ENCODE results near the gene WDR90. TPM values are rescaled to one million over a fixed set of nuclear protein-coding genes. Genes with fewer than 3 reads are reported as not detected.
A peak's percentile ranks its signal among the peaks of the same experiment; 100 is the strongest.

WDR90 gene
- total RNA-seq, 1 donor from 2014 or later = 77.2 TPM

- no peak overlapping the region for H3K4me3 Mint-ChIP-seq (ENCODE audit: low read depth)
- H3K27ac Mint-ChIP-seq = no peak overlapping the region
- peaks cover 7% of the 10 kb centered on the region for H3K36me3 Mint-ChIP-seq (ENCODE audit: low read depth)
- no peaks in the 10 kb centered on the region for H3K27me3 Mint-ChIP-seq (ENCODE audit: low read depth)
- no peaks in the 10 kb centered on the region for H3K9me3 Mint-ChIP-seq
- peaks cover 2% of the 10 kb centered on the region for H3K4me1 Mint-ChIP-seq (ENCODE audit: low read depth)
- no peak for DNase-seq (ENCODE audit: low spot score)
- intact Hi-C loops (cut with micrococcal nuclease) = no loop called here
These were observed 19.3 kb upstream of the WDR90 start for GRCh38 chr16:629833-630248.

- Mint-ChIP-seq H3K9me3 (no peaks in the 10 kb centered on the region), H3K4me1 (ENCODE audit: low read depth) (peaks cover 4% of the 10 kb centered on the region), H3K27ac (no peak overlapping the region), H3K27me3 (ENCODE audit: low read depth) (no peaks in the 10 kb centered on the region), H3K4me3 (ENCODE audit: low read depth) (no peak overlapping the region), H3K36me3 (ENCODE audit: low read depth) (peaks cover 8% of the 10 kb centered on the region)
- DNase-seq (ENCODE audit: low spot score) = no peak
- intact Hi-C loops (cut with micrococcal nuclease) = no loop called here
These were observed 18.8 kb upstream of the WDR90 start for GRCh38 chr16:630249-630814.

- H3K36me3 Mint-ChIP-seq (ENCODE audit: low read depth) = peaks cover 8% of the 10 kb centered on the region
- intact Hi-C loops (cut with micrococcal nuclease) = no loop called here
- H3K27ac Mint-ChIP-seq = no peak within 1 kb of the TSS
- DNase-seq (ENCODE audit: low spot score) = no peak
- H3K27me3 Mint-ChIP-seq (ENCODE audit: low read depth) = no peaks in the 10 kb centered on the region
- H3K9me3 Mint-ChIP-seq = no peaks in the 10 kb centered on the region
- H3K4me1 Mint-ChIP-seq (ENCODE audit: low read depth) = peaks cover 4% of the 10 kb centered on the region
- no peak within 1 kb of the TSS for H3K4me3 Mint-ChIP-seq (ENCODE audit: low read depth)
These were observed 18.3 kb upstream of the WDR90 start, which contains the start of gene WFIKKN1 for GRCh38 chr16:630815-631405. TSS of gene WFIKKN1 (plus strand) at chr16:630985. CDS start at chr16:631254, 269 bp downstream.

DNA sequence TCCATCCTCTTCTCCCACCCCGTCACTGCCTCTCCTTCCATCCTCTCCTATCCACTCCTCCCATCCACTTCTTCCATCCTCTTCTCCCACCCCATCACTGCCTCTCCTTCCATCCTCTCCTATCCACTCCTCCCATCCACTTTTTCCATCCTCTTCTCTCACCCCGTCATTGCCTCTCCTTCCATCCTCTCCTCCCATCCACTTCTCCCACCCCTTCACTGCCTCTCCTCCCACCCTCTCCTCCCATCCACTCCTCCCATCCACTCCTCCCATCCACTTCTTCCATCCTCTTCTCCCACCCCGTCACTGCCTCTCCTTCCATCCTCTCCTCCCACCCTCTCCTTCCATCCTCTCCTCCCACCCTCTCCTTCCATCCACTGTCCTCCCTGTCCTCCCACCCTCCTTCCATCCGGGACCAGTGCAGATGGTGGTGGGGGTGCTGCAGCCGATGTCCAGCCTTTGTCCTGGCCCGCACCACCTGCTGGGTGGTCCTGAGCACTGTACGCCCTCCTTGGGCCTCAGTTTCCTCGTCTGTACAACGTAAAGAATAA, 17.3 kb upstream of the WDR90 start:
- H3K27me3 Mint-ChIP-seq (ENCODE audit: low read depth) = no peaks in the 10 kb centered on the region
- peaks cover 4% of the 10 kb centered on the region for H3K4me1 Mint-ChIP-seq (ENCODE audit: low read depth)
- no peaks in the 10 kb centered on the region for H3K9me3 Mint-ChIP-seq
- DNase-seq (ENCODE audit: low spot score) = no peak
- intact Hi-C loops (cut with micrococcal nuclease) = no loop called here
- H3K36me3 Mint-ChIP-seq (ENCODE audit: low read depth) = peaks cover 8% of the 10 kb centered on the region
- H3K27ac Mint-ChIP-seq = no peak overlapping the region
- H3K4me3 Mint-ChIP-seq (ENCODE audit: low read depth) = no peak overlapping the region

GRCh38 chr16:632486-633335, 16.5 kb upstream of the WDR90 start:
- Mint-ChIP-seq H3K36me3 (ENCODE audit: low read depth) (peaks cover 8% of the 10 kb centered on the region), H3K27ac (no peak overlapping the region), H3K4me1 (ENCODE audit: low read depth) (peaks cover 5% of the 10 kb centered on the region), H3K4me3 (ENCODE audit: low read depth) (no peak overlapping the region), H3K27me3 (ENCODE audit: low read depth) (no peaks in the 10 kb centered on the region), H3K9me3 (no peaks in the 10 kb centered on the region)
- intact Hi-C loops (cut with micrococcal nuclease) = no loop called here
- DNase-seq (ENCODE audit: low spot score) = no peak

DNA sequence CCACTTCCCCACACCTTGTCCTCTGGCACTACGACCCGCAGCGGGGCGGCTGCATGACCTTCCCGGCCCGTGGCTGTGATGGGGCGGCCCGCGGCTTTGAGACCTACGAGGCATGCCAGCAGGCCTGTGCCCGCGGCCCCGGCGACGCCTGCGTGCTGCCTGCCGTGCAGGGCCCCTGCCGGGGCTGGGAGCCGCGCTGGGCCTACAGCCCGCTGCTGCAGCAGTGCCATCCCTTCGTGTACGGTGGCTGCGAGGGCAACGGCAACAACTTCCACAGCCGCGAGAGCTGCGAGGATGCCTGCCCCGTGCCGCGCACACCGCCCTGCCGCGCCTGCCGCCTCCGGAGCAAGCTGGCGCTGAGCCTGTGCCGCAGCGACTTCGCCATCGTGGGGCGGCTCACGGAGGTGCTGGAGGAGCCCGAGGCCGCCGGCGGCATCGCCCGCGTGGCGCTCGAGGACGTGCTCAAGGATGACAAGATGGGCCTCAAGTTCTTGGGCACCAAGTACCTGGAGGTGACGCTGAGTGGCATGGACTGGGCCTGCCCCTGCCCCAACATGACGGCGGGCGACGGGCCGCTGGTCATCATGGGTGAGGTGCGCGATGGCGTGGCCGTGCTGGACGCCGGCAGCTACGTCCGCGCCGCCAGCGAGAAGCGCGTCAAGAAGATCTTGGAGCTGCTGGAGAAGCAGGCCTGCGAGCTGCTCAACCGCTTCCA, 15.7 kb upstream of the WDR90 start:
- Mint-ChIP-seq H3K27ac (no peak overlapping the region), H3K4me3 (ENCODE audit: low read depth) (peak overlapping the region; percentile 74), H3K9me3 (no peaks in the 10 kb centered on the region), H3K27me3 (ENCODE audit: low read depth) (no peaks in the 10 kb centered on the region), H3K4me1 (ENCODE audit: low read depth) (peaks cover 5% of the 10 kb centered on the region), H3K36me3 (ENCODE audit: low read depth) (peaks cover 8% of the 10 kb centered on the region)
- DNase-seq (ENCODE audit: low spot score) = no peak
- intact Hi-C loops (cut with micrococcal nuclease) = no loop called here

DNA sequence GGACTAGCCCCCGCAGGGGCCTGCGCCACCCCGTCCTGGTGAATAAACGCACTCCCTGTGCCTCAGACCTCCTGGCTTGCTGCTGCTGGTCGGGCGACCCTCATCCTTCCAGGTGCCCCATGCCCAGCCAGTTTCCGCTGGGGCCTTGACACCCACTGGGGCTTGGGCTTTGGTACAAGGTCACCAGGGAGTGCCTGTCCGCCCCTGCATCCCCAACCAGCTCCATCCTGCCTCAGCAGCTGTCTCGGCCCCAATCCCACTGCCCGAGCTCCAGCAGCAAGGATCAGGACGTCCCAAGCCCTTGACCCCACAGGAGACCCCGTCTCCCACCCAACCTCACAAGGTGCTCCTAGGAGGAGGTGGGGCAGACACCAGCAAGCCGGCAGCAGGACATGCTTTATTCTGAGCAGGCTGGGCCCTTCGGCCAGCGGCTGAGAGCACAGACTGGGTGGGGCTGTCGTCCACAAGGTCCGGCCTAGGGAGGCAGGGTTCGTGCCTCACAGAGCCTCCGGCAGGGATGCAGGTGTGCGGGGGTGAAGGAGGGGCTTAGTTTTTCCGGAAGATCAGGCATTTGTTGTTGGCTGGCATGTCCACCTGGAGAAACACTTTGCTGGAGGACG, 15.0 kb upstream of the WDR90 start:
- Mint-ChIP-seq H3K4me1 (ENCODE audit: low read depth) (peaks cover 5% of the 10 kb centered on the region), H3K9me3 (no peaks in the 10 kb centered on the region), H3K4me3 (ENCODE audit: low read depth) (peak overlapping the region; percentile 74), H3K27ac (no peak overlapping the region), H3K27me3 (ENCODE audit: low read depth) (no peaks in the 10 kb centered on the region), H3K36me3 (ENCODE audit: low read depth) (peaks cover 8% of the 10 kb centered on the region)
- intact Hi-C loops (cut with micrococcal nuclease) = no loop called here
- no peak for DNase-seq (ENCODE audit: low spot score)

DNA sequence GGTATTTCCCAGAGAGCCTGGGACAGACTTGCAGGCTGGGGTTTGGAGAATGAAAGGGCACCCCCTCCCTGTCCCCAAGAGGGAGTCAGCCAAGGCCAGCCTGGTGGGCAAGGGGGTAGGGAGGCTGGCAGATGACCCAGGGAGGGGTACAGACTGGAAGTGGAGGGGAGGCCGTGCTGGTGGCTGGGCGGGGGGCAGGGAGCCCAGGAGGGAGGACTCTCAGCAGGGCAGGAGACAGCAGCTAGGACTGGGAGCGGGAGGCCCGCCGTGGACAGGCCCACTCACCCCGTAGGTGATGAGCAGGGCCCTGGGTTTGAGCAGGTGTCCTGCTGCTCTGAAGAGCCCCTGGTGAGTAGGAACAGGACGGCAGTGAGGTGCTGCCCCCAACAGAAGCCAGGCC, 14.2 kb upstream of the WDR90 start:
- Mint-ChIP-seq H3K4me3 (ENCODE audit: low read depth) (peak overlapping the region; percentile 74), H3K27ac (peak overlapping the region; percentile 64)
- intact Hi-C loops (cut with micrococcal nuclease) = loop anchor here (5.0 kb wide), 2 partner anchors 47 to 108 kb away; partner anchors contain the start of genes CAPN15, JMJD8 and STUB1

DNA sequence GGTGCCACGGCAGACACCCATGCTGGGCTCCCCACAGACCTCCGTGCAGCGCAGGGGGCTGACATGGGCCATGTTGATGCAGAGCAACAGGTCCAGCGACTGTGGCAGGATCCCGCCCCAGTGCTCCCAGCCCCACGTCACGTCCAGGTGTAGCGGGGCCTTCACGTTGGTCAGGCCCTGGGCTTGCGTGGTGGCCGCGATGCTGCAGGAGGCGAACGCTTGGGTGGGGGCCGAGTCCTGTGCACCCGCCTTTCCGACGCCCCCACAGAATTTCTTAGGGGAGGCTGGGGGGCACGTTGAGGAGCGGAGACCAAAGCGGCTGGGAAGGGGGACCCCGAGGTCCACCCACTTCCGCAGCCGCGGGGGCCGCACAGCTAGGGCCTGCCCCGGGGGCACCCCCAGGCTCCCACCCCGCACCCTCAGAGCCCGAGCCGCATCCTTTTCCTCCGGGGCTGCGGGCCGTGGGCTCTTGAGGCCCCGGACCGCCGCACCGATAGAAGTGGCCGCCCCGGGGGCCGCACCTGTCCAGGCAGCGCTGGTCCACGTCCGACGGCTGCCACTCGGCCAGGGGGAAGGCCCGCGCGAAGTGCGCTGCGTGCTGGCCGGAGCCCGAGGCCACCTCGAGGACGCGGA, 13.5 kb upstream of the WDR90 start:
- Mint-ChIP-seq H3K27ac (no peak overlapping the region), H3K27me3 (ENCODE audit: low read depth) (no peaks in the 10 kb centered on the region), H3K4me3 (ENCODE audit: low read depth) (peak overlapping the region; percentile 90), H3K4me1 (ENCODE audit: low read depth) (peaks cover 8% of the 10 kb centered on the region), H3K9me3 (no peaks in the 10 kb centered on the region), H3K36me3 (ENCODE audit: low read depth) (peaks cover 8% of the 10 kb centered on the region)
- no peak for DNase-seq (ENCODE audit: low spot score)
- intact Hi-C loops (cut with micrococcal nuclease) = loop anchor here (1.0 to 5.0 kb wide), 3 partner anchors 46 to 108 kb away; partner anchors contain the start of genes CAPN15, JMJD8 and STUB1

More for the DNA sequence above, 14.2 kb upstream of the WDR90 start:
- H3K4me1 Mint-ChIP-seq (ENCODE audit: low read depth) = peaks cover 5% of the 10 kb centered on the region
- no peak for DNase-seq (ENCODE audit: low spot score)
- H3K9me3 Mint-ChIP-seq = no peaks in the 10 kb centered on the region
- H3K27me3 Mint-ChIP-seq (ENCODE audit: low read depth) = no peaks in the 10 kb centered on the region
- H3K36me3 Mint-ChIP-seq (ENCODE audit: low read depth) = peaks cover 8% of the 10 kb centered on the region

- Mint-ChIP-seq H3K36me3 (ENCODE audit: low read depth) (peaks cover 8% of the 10 kb centered on the region), H3K4me3 (ENCODE audit: low read depth) (peak within 1 kb of the TSS; percentile 90), H3K4me1 (ENCODE audit: low read depth) (peaks cover 8% of the 10 kb centered on the region), H3K27me3 (ENCODE audit: low read depth) (no peaks in the 10 kb centered on the region), H3K9me3 (no peaks in the 10 kb centered on the region), H3K27ac (peak within 1 kb of the TSS; percentile 89)
- intact Hi-C loops (cut with micrococcal nuclease) = loop anchor here (1.0 to 5.0 kb wide), 3 partner anchors 46 to 109 kb away; partner anchors contain the start of genes CAPN15, JMJD8 and STUB1
- DNase-seq (ENCODE audit: low spot score) = peak; percentile 91
These were observed 12.7 kb upstream of the WDR90 start, which contains the start of gene METTL26 for GRCh38 chr16:636206-637080. TSS of gene METTL26 (minus strand) at chr16:636305. CDS start at chr16:636290, 15 bp downstream.

All from activated T-helper 2 cell treated with anti-CD3 and anti-CD28 coated beads, Interferon-gamma antibody, Interleukin-2, Interleukin-4, amounts not matched to agents 10 μg/mL and 5 μg/mL and 100 μg/mL, durations not matched to agents 14 hours and 24 hours and 36 hours (primary cell).